ENCODE measurements around the gene MED12.

MED12 gene

DNA sequence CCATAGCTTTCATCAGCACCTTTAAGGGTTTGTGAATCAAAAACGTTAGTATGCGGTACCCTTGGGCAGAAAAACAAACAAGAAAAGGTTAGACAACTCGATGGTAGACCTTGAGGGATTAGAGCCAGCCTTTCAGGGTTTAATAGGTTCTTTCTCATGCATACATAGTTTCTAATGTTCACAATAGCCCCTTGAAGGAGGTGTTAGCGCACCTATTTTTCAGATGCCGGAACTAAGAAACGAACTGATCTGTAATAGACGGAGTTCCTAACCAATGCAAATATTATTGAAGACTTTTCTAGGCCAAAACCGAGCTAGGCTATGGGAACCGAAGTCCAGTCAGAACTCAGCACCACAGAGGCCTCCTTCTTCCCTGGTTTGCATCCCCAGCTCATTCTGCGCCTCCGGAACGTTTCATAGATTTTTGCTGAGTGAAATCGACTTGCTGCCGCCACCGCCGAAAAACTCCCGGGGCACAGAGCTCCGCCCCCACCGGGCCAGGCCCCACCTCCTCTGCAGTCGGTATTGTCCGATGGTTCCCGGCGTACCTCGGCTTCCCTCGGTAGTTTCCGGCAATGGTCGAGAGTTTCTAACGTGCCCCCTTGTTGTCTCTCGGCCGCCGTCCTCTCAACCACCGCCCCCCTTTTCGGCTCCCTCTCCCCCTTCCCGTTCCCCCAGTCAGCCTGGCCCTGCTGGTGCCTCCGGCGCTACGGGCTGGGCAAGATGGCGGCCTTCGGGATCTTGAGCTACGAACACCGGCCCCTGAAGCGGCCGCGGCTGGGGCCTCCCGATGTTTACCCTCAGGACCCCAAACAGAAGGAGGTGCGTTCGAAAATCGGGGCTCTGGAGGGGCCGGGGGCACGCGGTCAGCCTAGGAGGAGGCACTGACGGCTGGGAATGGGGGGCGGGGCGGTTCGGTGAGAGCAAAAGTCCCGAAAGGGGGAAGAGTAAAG, at the start of gene MED12:
TSS of gene MED12 (plus strand) at position 565 of the 953 bp plus-strand sequence. CDS start at position 724, 159 bp downstream.
- peak; percentile 52 to 71 for DNase-seq (ENCODE audit: extremely low read depth in 1 of 2, low read depth in 1 of 2)

DNA sequence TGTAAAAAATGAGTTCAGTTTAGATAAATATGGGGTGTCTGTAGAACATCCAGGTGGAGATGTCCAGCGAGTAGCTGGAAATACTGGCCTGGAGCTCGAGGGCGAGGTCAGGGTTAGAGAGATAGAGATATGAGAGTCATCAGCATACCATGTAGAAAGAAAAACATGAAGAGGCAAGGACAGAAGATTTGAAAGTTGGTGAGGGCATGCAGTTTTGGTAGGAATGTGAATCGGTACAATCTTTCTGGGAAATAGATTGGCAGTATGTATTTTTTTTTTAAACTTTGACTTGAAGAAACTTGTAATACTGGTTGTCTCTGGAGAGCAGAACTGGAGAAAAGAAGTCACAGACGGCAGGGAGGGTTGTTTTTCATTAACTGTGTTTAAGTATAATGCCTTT, 47.9 kb upstream of the MED12 start:
- no peak for DNase-seq (ENCODE audit: extremely low read depth in 1 of 2, low read depth in 1 of 2)

DNA sequence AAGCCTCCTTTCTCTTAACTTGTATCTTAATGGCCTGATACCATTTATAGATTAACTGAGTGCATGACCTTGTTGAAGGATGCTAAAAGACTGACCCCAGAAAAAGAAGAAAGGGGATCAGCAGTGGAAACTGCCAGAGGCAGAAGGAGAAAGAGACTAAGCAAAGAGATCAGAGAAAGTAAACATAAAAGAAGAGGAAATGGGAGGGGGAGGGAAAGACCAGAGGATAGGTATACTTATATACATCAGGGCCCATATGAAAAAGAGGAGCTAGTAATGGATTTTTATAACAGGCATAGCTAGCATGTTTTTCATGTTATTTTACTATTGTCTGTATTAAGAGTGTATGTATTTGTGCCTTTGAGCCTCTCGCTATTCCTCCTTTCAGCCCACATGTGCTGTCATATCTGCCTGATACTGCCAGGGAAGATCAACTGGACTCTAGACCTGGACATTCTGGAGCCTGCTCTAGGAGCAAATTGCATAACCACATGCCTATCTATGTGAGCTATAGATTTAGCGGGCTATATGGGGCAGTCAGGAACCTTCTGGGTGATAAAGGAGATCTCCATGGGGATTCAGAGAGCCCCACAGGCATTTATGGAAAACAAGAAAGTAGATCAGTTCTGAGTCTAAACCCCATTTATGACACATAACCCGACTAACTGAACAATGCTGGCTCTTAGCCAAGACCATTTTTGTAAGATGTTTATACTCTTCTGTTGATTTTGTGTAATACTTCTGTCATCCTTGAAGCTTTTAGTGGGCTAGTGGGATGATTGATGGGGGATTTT, 36.9 kb upstream of the MED12 start:
- DNase-seq (ENCODE audit: extremely low read depth in 1 of 2, low read depth in 1 of 2), result no peak

DNA sequence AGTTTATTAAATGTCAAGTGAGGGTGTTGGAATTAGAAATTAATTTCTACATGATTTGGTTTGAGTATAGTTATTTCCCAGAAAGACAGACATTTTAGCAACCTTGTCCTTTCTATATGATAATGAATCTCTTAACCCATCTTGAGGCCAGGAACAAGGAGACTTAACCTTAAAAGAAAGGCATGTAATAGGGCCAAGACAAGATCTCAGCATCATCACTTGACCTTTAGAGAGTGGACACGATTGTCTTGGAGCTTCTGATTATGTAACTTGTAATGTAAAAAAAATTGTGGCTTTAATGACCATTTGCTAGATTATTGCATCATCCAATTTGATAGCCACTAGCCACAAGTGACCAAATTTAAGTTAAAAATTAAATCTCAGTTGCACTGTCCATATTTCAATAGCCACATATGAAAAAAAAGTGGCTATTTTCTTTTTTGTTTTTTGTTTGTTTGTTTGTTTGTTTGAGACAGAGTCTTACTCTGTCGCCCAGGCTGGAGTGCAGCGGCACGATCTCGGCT, 36.2 kb upstream of the MED12 start:
- DNase-seq (ENCODE audit: extremely low read depth in 1 of 2, low read depth in 1 of 2), result no peak

DNA sequence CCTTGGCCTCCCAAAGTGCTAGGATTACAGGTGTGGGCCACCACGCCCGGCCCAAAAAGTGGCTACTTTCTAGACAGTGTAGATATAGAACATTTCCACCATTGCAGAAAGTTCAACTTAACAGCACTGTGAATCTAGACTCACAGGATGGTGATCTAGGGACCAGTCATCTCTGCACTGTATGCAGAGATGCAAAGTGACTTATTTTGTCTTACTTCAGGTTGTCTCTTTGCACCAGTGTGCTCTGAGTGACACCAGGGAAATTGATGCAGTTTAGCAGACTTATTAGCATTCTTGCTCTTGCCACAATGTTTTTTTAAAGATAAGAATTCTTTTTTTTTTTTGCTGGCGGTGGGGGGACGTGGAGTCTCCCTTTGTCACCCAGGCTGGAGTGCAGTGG, 35.6 kb upstream of the MED12 start:
- no peak for DNase-seq (ENCODE audit: extremely low read depth in 1 of 2, low read depth in 1 of 2)

DNA sequence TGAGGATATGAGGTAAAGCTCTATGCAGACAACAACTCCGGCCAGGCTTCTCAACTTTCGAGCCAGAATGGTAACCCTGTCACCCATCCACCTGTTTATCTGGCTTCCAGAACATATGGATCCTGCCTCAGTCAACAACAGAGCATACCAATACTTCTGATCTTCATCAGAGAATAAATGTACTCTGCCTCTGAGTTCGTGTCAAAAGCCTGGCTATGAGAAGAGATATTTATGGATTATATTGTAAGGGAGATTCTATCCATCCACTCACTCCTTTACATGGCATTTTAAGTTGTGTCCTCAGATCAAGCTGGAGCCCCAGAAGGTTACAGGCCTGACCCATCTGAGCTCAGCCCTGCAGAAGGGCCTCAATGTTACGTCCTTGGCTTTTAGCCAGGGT, 32.5 kb upstream of the MED12 start:
- DNase-seq (ENCODE audit: extremely low read depth in 1 of 2, low read depth in 1 of 2), result no peak

DNA sequence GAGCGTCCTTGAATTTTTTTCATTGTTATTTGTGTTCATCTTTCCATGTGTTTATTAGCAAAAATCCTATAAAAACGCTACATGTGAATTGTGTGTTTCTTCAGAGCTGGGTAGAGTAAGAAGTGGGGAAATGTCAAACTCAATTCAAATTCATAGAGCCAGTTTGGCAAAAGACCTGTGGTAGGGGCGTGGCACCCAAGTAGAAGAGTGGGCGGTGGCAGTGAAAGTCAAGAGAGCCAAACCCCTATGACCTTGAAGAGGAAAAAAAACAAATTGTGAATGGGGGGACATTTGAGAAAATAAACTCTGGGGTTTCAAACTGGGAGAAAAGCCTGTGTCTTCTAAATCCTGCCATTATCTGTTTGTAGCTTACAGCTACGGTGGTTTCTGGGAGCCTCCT, 27.1 kb upstream of the MED12 start:
- DNase-seq (ENCODE audit: extremely low read depth in 1 of 2, low read depth in 1 of 2), result no peak

DNA sequence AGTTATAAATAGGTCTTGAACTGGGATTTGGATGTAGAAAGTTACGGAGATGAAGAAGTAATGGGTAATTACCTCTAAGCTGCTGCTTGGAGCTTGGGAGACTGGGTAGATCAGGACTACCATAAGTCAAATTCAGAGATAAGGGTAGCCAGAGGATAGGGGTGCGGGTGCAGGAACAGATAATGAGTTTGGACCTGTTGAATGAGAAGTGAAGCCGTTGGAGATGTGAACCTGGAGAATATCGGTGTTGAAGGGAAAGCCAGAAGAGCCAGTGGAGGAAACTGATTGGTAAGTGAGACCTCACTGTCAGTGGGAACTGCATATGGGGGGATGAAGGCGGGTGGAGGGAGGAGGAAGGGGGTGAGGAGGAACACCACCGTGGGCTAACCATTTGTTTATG, 23.4 kb upstream of the MED12 start:
- no peak for DNase-seq (ENCODE audit: extremely low read depth in 1 of 2, low read depth in 1 of 2)

DNA sequence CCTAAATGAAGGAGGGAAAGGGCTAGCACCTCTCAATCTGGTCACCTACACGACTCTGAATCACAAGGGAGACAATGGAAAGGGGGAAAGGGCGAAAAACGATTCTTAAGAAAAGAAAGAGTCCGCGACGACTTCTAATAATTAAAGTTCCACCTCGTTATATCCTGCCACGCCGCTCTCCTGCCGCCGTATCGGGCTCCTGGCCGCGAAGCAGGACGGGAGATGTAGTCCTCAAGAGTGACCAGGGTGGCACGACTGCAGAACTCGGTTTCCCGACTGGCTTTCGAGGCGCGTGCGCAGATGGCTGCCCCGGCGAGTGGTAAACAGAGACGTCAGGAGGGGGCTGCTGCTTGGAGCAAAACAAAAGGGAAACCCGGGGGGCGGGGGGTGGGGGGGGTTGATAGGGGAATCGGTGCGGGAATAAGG, 22.8 kb upstream of the MED12 start, which contains the start of gene FOXO4:
TSS of gene FOXO4 (plus strand) at position 297 of the 426 bp plus-strand sequence. CDS start 678 bp downstream, outside the sequence.
- DNase-seq (ENCODE audit: extremely low read depth in 1 of 2, low read depth in 1 of 2), result peak; percentile 79 to 80

DNA sequence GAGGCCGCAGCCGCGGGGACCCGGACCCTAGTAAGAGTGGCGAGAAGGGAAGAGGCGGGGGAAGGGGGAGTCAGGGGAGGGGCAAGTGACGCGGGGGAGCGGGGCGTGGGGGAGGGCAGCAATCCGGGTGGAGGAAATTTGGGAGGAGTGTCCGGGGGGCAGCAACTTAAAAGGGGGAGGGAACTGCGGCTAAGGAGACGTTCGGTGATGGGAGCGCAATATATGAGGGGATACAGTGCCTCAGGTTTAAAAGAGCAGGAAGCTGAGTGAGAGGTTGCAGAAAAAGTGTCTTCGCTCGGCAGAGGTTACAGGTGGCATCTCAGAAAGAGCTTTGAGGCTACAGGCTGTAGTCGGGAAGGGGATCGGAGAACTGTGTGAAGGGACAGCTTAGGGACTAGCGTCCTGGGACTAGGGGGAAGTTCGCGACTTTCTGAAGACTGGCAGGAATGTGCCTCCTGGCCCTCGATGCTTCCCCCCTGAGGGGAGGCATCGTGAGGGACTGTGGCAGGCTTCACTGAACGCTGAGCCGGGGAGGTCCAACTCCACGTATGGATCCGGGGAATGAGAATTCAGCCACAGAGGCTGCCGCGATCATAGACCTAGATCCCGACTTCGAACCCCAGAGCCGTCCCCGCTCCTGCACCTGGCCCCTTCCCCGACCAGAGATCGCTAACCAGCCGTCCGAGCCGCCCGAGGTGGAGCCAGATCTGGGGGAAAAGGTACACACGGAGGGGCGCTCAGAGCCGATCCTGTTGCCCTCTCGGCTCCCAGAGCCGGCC, 22.2 kb upstream of the MED12 start:
- DNase-seq (ENCODE audit: extremely low read depth in 1 of 2, low read depth in 1 of 2), result no peak

DNA sequence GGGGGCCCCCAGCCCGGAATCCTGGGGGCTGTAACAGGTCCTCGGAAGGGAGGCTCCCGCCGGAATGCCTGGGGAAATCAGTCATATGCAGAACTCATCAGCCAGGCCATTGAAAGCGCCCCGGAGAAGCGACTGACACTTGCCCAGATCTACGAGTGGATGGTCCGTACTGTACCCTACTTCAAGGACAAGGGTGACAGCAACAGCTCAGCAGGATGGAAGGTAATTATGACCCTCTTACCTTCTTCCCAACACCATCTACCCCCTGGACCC, 21.7 kb upstream of the MED12 start:
- DNase-seq (ENCODE audit: extremely low read depth in 1 of 2, low read depth in 1 of 2), result no peak

DNA sequence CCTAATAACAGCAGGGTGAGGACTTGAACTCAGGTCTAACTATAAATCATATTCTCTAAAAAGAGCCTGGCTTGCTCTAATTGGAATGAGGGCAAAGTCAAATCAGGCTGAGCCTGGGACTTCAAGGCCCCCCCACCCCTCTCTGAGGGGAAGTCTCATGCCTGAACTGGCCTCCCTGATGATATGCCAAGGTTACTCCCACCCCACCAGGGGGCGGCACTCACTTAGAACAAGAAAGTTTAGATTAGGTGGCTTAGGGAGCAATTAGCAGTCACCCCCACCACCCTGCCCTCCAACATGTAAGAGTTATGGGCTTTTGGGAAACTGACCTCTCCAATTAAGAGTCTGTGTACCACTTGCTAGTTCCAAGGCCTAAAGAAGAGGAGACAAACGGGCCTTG, 20.1 kb upstream of the MED12 start:
- peak in 1 of 2 donors; percentile 64 for DNase-seq (ENCODE audit: extremely low read depth in 1 of 2, low read depth in 1 of 2)

DNA sequence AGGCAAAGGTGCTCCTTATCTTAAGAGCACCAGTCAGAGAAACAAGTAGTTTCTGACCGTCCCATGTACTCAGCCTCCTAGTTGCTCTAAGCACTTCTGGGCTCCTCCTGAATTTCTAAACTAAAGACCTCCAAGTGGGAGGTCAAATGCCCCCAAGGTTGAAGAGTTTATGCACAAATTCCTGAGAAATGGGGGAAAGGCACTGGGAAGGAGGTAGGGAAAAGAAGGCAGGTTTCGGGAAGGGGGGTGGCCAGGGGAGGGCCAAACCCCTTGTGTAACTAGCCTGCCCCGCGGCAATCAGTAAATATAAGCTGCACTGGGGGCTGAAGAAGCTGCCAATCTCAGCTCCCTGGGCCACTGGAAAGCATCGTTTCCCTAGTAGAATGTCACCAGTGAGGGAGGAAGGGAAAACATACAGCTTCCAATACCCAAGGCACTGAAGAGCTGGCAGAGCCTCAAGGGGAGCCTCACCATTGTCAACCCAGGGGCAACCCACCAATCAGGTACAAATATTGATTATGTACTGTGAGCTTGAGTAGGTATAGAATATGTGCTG, 19.4 kb upstream of the MED12 start:
- DNase-seq (ENCODE audit: extremely low read depth in 1 of 2, low read depth in 1 of 2), result no peak

DNA sequence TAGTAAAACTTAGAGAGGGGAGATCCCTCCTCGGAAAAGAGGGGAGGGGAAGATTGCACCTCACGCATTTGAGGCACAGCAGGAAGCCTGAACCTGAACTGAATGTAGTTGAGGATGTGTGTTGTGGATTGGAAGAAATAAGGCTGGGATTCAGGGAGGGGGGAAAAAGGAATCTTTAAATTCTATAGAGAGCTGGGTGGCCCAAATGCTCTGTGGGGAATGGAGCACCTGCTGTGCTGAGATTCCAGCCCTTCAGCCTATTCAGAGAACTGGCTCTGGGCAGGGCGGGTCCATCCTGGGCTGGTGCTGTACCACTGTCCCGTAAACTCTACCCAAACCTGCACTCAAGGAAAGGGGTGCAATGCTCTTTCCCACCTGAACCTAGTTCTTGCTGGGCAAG, 18.7 kb upstream of the MED12 start:
- no peak for DNase-seq (ENCODE audit: extremely low read depth in 1 of 2, low read depth in 1 of 2)

DNA sequence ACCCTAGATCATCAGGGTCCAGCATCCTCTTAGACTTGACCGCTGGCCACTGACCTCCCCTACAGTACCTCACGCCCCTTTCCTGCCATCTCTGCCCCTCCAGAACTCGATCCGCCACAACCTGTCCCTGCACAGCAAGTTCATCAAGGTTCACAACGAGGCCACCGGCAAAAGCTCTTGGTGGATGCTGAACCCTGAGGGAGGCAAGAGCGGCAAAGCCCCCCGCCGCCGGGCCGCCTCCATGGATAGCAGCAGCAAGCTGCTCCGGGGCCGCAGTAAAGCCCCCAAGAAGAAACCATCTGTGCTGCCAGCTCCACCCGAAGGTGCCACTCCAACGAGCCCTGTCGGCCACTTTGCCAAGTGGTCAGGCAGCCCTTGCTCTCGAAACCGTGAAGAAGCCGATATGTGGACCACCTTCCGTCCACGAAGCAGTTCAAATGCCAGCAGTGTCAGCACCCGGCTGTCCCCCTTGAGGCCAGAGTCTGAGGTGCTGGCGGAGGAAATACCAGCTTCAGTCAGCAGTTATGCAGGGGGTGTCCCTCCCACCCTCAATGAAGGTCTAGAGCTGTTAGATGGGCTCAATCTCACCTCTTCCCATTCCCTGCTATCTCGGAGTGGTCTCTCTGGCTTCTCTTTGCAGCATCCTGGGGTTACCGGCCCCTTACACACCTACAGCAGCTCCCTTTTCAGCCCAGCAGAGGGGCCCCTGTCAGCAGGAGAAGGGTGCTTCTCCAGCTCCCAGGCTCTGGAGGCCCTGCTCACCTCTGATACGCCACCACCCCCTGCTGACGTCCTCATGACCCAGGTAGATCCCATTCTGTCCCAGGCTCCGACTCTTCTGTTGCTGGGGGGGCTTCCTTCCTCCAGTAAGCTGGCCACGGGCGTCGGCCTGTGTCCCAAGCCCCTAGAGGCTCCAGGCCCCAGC, 17.6 kb upstream of the MED12 start:
- no peak for DNase-seq (ENCODE audit: extremely low read depth in 1 of 2, low read depth in 1 of 2)

DNA sequence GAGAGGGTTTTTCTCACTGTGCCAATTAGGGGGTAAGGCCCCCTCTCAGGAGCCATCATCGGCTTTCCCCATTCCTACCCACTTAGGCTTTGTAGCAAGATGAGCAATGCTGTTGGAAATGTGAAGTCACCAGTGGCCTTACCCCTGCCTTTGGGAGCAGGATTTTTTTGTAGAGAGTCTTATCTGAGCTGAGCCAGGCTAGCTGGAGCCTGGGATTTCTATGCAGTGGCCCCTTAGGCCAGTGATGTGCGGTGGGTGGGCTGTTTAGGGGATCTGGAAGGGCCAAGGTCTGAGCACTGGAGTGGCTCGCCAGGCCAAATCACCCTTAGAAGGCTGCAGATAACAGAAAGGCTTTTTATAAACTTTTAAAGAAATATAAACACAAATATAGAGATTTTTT, 16.1 kb upstream of the MED12 start:
- DNase-seq (ENCODE audit: extremely low read depth in 1 of 2, low read depth in 1 of 2), result no peak

DNA sequence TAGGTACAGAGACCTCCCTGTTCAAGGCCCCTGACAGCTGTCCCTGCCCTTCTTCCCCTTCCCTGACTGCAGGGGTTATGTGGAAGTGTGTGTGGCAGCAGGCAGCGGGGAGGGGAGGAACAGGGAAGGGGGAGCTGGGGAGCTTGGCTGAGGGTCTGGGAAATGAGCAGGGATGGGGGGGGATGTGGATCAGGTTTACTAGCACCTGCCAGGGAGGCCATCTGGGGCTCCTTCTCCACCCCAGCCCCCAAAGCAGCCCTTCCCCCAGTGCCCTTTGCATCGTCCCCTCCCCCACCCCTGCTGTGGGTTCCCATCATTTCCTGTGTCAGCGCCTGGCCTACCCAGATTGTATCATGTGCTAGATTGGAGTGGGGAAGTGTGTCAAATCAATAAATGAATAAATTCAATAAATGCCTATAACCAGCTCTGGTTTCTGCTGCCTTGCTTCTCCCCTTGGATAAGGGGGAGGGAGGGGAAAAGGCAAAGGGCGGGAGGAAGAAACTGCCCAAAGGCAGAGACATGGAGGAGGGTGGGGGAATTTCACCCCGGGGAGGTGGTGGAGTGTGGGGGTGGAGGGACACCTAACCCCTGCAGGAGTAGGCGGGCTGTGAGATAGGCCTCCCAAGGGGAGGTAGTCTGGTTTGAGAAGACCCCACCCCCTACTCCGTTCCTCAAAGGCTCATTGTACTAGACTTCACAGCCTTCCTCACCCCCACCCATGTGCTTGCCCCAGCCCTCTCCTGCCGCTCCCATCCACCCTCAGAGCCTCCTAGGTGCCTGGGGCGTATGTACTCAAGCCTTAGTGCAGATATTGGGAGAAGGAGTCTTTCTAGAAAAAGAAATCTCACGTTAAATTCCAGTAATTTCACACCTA, 15.0 kb upstream of the MED12 start:
- DNase-seq (ENCODE audit: extremely low read depth in 1 of 2, low read depth in 1 of 2), result peak in 1 of 2 donors; percentile 33

DNA sequence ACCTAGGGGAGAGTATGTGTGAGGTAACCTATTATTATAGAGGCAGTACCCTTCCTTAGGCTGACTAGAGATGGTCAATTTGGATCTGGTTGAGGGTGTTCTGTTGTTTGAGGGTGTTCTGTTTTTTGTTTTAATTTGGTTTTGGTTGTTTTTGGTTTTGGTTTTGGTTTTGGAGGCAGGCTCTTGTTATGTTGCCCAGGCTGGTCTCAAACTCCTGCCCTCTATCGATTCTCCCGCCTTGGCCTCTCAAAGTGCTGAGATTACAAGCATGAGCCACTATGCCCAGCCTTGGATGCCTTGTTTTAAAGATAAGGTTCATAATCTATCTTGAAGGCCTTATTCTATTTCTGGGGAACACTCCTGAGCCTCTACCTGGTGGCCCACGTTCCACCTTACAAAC, 12.8 kb upstream of the MED12 start:
- DNase-seq (ENCODE audit: extremely low read depth in 1 of 2, low read depth in 1 of 2), result no peak

DNA sequence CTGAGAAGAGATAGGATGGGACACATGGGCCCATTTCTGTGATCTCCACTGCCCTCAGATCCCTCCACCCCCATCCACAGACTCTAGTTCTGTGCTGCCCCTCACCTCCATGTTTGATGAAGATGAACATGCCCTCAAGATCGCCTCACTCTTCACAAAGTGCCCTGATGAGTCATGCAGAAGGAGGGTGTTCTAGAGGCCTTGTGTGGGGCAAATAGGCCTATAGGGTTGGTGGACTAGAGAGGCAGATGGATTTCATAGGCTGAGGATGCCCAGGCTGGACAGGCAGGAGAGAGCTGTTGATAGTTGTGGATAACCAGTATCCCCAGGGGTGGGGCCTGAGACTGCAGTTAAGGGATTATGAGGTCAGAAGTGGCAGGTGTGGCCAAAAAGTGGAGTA, 12.0 kb upstream of the MED12 start, which contains the start of gene CXorf65:
TSS of gene CXorf65 (minus strand) at position 314 of the 400 bp plus-strand sequence. CDS start at position 130, 184 bp downstream.
- DNase-seq (ENCODE audit: extremely low read depth in 1 of 2, low read depth in 1 of 2), result no peak

Measured in activated CD8-positive, alpha-beta memory T cell treated with anti-CD3 and anti-CD28 coated beads for 1 hour (primary cell).